Epithelial cell of esophagus (primary cell): ENCODE results near the gene SLCO1A2.

ENCODE experiments used
- DNase-seq: peaks from one replicate; pipeline ENCODE4 v3.0.0; 2010; ENCODE audit warnings: low read depth
- H3K4me3 ChIP-seq: 2 replicates; pipeline ENCODE4 v1.5.1; 2011; ENCODE audit warnings: mild to moderate bottlenecking, low read length, control low read depth
- CTCF ChIP-seq: IDR thresholded peaks from 2 replicates; pipeline ENCODE4 v1.5.1; 2011; ENCODE audit warnings: low read depth, mild to moderate bottlenecking, low read length, control low read depth, inconsistent platforms; ENCODE audit not compliant: insufficient read depth; ENCODE audit errors: missing control alignments

The SLCO1A2 gene

DNA sequence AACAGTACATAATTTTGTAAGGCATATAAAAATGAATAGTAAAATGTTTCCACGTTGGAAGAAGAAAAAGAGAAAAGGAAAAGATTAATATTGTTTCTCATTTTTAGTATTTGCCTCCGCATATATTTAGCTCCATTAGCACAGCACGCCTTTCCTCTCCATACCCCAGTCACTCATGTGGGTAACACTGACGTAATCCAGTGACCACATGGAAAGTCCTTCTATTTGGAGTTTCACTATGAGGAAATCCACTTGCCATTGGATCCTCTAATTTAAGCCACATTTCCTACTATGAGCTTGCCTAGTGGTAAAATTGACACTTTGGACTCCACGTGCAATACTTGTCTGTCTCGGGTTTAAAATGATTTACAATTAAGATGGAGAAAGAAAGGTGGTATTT lies 5.7 kb upstream of the SLCO1A2 start:
- no peak for DNase-seq
- TF ChIP-seq CTCF = no peak
- H3K4me3 ChIP-seq = no peak overlapping the region

- H3K4me3 ChIP-seq = no peak overlapping the region
- TF ChIP-seq CTCF = no peak
- no peak for DNase-seq
Observed at GRCh38 chr12:21339921-21340320, 5.2 kb upstream of the SLCO1A2 start.

DNA sequence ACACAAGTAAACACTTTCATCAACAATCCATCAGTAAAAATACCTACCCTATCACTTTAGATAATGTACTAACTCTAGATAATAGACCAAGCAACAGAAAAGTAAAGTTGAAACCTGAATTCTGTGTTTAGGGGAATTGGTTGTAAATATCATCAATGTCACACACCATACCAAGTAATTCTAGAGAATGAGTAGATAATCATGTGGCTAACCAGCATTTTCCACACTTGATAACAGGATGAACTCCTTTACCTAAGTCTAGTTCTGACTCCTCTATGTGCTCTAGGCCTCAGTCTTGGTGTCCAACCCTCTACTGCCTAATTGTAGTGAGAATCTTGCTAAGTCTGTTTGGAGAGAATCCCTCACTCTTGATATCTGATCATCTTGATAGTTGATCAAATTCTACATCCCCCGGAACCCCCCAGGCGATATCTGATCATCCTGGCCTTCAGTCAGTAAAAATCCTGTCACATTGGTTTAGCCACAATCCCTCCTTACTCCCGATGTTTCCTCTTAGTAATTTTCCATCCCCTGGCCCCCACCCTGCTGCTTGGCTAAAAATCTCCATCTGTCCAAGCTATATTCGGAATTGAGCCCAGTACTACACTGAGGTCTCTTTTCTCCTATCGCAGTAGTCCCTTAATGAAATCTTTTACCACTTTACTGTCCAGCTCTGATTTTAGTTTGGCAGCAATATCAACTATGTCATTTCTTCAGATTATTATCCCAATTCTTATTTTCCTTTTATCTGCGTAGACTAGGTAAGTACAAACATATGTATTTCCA lies 3.4 kb upstream of the SLCO1A2 start:
- no peak for TF ChIP-seq CTCF
- H3K4me3 ChIP-seq = no peak overlapping the region
- DNase-seq = no peak

DNA sequence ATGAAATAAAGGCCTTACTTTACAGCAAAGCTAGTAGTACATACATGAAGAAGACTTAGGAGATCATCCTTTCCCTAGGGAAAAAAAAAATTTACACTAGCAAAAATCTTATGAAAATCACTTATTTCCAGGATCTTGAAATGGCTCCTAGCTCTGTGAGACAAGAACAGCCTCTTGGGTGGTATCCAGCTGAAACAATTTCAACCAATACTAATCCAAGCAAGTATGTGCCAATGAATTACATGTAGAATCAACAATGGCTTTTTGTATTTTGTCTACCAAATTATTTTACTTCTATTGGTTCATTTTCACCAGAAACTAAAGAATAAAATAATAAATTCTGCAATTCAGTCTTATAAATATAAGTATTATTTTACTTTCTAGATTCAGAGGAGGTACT lies 2.7 kb upstream of the SLCO1A2 start:
- TF ChIP-seq CTCF = no peak
- H3K4me3 ChIP-seq = no peak overlapping the region
- DNase-seq = no peak

DNA sequence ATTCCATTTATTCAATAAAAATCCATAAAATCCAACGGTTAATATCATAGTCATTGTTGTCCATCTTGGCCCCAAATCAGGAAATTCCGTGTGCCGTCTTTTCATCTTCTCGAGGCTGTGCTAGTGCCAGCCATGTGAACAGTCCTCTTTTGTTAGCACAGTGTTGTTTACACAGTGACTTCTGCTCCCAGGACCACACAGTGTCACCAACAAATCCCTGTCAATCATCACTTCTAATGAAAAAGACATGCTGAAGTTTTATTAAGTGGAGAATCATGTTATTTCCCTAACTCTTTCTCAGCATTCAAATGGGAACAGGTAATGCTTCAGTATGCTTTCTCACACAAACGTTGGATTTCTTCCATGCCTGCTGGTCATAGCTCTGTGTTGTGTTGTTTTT lies 1.9 kb upstream of the SLCO1A2 start:
- H3K4me3 ChIP-seq = no peak overlapping the region
- DNase-seq = no peak
- no peak for TF ChIP-seq CTCF

DNA sequence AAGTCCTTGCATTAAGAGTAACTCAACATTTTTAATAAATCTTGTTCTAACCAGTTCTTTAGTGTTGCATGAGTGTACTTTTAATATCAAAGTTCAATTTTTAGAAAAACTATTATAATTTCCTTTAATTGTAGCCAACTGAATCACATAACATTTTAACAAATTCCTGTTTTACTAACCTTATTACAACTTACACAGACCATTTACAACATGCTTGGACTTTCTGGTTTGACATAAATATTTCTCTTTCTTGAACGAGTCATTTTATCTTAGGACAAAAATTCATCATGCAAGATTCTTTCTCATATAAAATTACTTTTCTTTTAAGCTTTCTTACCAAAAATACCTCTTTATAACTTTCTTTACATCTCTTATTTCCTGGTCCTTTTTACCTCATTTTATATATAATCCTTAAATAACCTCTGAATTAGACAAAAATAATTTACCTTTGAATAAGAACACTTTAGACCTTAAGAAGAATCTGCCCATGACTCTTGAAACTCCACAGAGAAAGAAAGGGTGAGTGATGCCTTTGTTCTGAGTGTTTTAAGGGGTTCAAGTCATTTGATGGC lies 3.9 kb downstream of the SLCO1A2 start:
- no peak for DNase-seq
- H3K4me3 ChIP-seq = no peak overlapping the region
- TF ChIP-seq CTCF = no peak

DNA sequence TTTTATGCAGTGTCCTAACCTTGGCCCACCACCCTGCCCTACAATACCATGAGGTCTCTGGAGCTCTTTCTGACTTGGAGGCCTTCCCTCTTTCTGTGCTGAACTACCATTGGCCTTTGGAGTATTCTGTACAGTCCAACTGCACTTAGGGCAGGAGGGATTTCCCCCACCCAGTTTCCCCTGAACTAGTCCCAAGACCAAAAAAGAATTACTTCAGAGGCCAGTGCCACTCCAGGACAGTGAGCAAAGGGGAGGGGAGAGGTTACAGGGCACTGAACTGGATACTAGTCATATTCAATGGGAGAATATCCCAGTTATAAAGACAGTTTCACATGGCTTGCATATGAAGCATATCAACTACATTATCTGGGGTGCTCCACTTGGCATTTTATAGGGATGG lies 6.1 kb downstream of the SLCO1A2 start:
- no peak for DNase-seq
- TF ChIP-seq CTCF = no peak
- H3K4me3 ChIP-seq = no peak overlapping the region
